ENCODE data around the gene KIAA0319L. TPM values are rescaled to one million over a fixed set of nuclear protein-coding genes. Genes with fewer than 3 reads are reported as not detected.

Gene KIAA0319L
- 27.8 and 60.7 TPM in 2 replicates for total RNA-seq (2014; rRNA removed; shearing (Covaris generic); ENCODE audit: low replicate concordance)

GRCh38 chr1:35557118-35557610, at the start of gene KIAA0319L:
KIAA0319L (minus strand) TSS chr1:35557403; CDS start chr1:35554491, 2,912 bp downstream.
- peak; percentile 77 for DNase-seq
- peak within 1 kb of the TSS; percentile 99 for H3K4me3 ChIP-seq

GRCh38 chr1:35605867-35606182, 48.6 kb upstream of the KIAA0319L start:
- peaks cover 88% of the 10 kb centered on the region for H3K36me3 ChIP-seq

More at GRCh38 chr1:35557118-35557610, at the start of gene KIAA0319L:
- no peaks in the 10 kb centered on the region for H3K9me3 ChIP-seq
- peaks cover 33% of the 10 kb centered on the region for H3K36me3 ChIP-seq
- H3K27me3 ChIP-seq, result no peaks in the 10 kb centered on the region

GRCh38 chr1:35605071-35605866, 48.1 kb upstream of the KIAA0319L start:
- DNase-seq, result no peak
- H3K4me3 ChIP-seq, result no peak overlapping the region
- H3K9me3 ChIP-seq, result no peaks in the 10 kb centered on the region
- no peaks in the 10 kb centered on the region for H3K27me3 ChIP-seq
- H3K36me3 ChIP-seq, result peaks cover 90% of the 10 kb centered on the region

More at GRCh38 chr1:35605867-35606182, 48.6 kb upstream of the KIAA0319L start:
- Histone ChIP-seq H3K4me3 (no peak overlapping the region), H3K9me3 (no peaks in the 10 kb centered on the region), H3K27me3 (no peaks in the 10 kb centered on the region)
- no peak for DNase-seq

- no peaks in the 10 kb centered on the region for H3K27me3 ChIP-seq
- no peak for DNase-seq
- no peak overlapping the region for H3K4me3 ChIP-seq
- H3K36me3 ChIP-seq, result peaks cover 90% of the 10 kb centered on the region
- H3K9me3 ChIP-seq, result no peaks in the 10 kb centered on the region
Measured at GRCh38 chr1:35603941-35604340, 46.7 kb upstream of the KIAA0319L start.

GRCh38 chr1:35603468-35603867, 46.3 kb upstream of the KIAA0319L start:
- Histone ChIP-seq H3K27me3 (no peaks in the 10 kb centered on the region), H3K36me3 (peaks cover 85% of the 10 kb centered on the region), H3K4me3 (no peak overlapping the region), H3K9me3 (no peaks in the 10 kb centered on the region)
- DNase-seq, result no peak

GRCh38 chr1:35600593-35600992, 43.4 kb upstream of the KIAA0319L start:
- no peak overlapping the region for H3K4me3 ChIP-seq
- DNase-seq, result no peak
- peaks cover 65% of the 10 kb centered on the region for H3K36me3 ChIP-seq
- H3K9me3 ChIP-seq, result no peaks in the 10 kb centered on the region
- H3K27me3 ChIP-seq, result no peaks in the 10 kb centered on the region

GRCh38 chr1:35599411-35599810, 42.2 kb upstream of the KIAA0319L start:
- DNase-seq, result no peak
- Histone ChIP-seq H3K4me3 (no peak overlapping the region), H3K27me3 (no peaks in the 10 kb centered on the region), H3K36me3 (peaks cover 55% of the 10 kb centered on the region), H3K9me3 (no peaks in the 10 kb centered on the region)

GRCh38 chr1:35598895-35599294, 41.7 kb upstream of the KIAA0319L start:
- Histone ChIP-seq H3K4me3 (no peak overlapping the region), H3K9me3 (no peaks in the 10 kb centered on the region), H3K36me3 (peaks cover 50% of the 10 kb centered on the region), H3K27me3 (no peaks in the 10 kb centered on the region)
- DNase-seq, result no peak

- H3K36me3 ChIP-seq, result peaks cover 41% of the 10 kb centered on the region
Measured at GRCh38 chr1:35597870-35598269, 40.7 kb upstream of the KIAA0319L start.

GRCh38 chr1:35595684-35596083, 38.5 kb upstream of the KIAA0319L start:
- H3K27me3 ChIP-seq, result no peaks in the 10 kb centered on the region
- no peak overlapping the region for H3K4me3 ChIP-seq
- H3K9me3 ChIP-seq, result no peaks in the 10 kb centered on the region
- DNase-seq, result no peak
- H3K36me3 ChIP-seq, result peaks cover 24% of the 10 kb centered on the region

More at GRCh38 chr1:35597870-35598269, 40.7 kb upstream of the KIAA0319L start:
- Histone ChIP-seq H3K4me3 (no peak overlapping the region), H3K9me3 (no peaks in the 10 kb centered on the region), H3K27me3 (no peaks in the 10 kb centered on the region)
- no peak for DNase-seq

- peaks cover 9% of the 10 kb centered on the region for H3K36me3 ChIP-seq
- H3K4me3 ChIP-seq, result no peak overlapping the region
- H3K27me3 ChIP-seq, result no peaks in the 10 kb centered on the region
- DNase-seq, result no peak
- no peaks in the 10 kb centered on the region for H3K9me3 ChIP-seq
Measured at GRCh38 chr1:35594005-35594760, 37.0 kb upstream of the KIAA0319L start.

- no peaks in the 10 kb centered on the region for H3K9me3 ChIP-seq
- no peak overlapping the region for H3K4me3 ChIP-seq
- H3K27me3 ChIP-seq, result no peaks in the 10 kb centered on the region
- no peak for DNase-seq
- H3K36me3 ChIP-seq, result peaks cover 8% of the 10 kb centered on the region; the same call in 1 of the 2 replicates
Measured at GRCh38 chr1:35592991-35593769, 36.0 kb upstream of the KIAA0319L start.

GRCh38 chr1:35591211-35591610, 34.0 kb upstream of the KIAA0319L start:
- no peak overlapping the region for H3K4me3 ChIP-seq
- peaks cover 5% of the 10 kb centered on the region; the same call in 1 of the 2 replicates for H3K36me3 ChIP-seq
- no peaks in the 10 kb centered on the region for H3K27me3 ChIP-seq
- no peaks in the 10 kb centered on the region for H3K9me3 ChIP-seq
- no peak for DNase-seq

- H3K27me3 ChIP-seq, result no peaks in the 10 kb centered on the region
- DNase-seq, result no peak
- H3K4me3 ChIP-seq, result no peak overlapping the region
- H3K9me3 ChIP-seq, result no peaks in the 10 kb centered on the region
- no peaks in the 10 kb centered on the region; the same call in 1 of the 2 replicates for H3K36me3 ChIP-seq
Measured at GRCh38 chr1:35590476-35591040, 33.4 kb upstream of the KIAA0319L start.

GRCh38 chr1:35589516-35590427, 32.6 kb upstream of the KIAA0319L start:
- no peak overlapping the region for H3K4me3 ChIP-seq

More at GRCh38 chr1:35589516-35590427, 32.6 kb upstream of the KIAA0319L start:
- Histone ChIP-seq H3K36me3 (no peaks in the 10 kb centered on the region), H3K27me3 (no peaks in the 10 kb centered on the region), H3K9me3 (no peaks in the 10 kb centered on the region)
- no peak for DNase-seq

All from MG63 (cell line).